Suppressor macrophage treated with lipopolysaccharide for 1 hour (primary cell): ENCODE measurements around the gene KCTD5.
A peak's percentile ranks its signal among the peaks of the same experiment; 100 is the strongest.
"Not testable (repeated sequence)": the region's sequence is repeated elsewhere in the genome, so short reads cannot be mapped to it uniquely, and the experiment has no call there.

Experiments used
- DNase-seq, 3 donors: peaks; one replicate each; pipeline ENCODE4 v3.0.0-alpha.2; 2020 to 2022

KCTD5 gene

GRCh38 chr16:2673066-2673999 lies 9.0 kb upstream of the KCTD5 start:
- DNase-seq = peak; percentile 98 to 100 (median 99)

GRCh38 chr16:2675021-2675420 lies 7.3 kb upstream of the KCTD5 start:
- no peak for DNase-seq

- DNase-seq = peak in 1 of 3 donors; percentile 24
Observed at GRCh38 chr16:2675714-2676113, 6.6 kb upstream of the KCTD5 start.

GRCh38 chr16:2676937-2677336 lies 5.4 kb upstream of the KCTD5 start:
- not testable (repeated sequence) for DNase-seq

- not testable (repeated sequence) for DNase-seq
Observed at GRCh38 chr16:2678206-2678965, 3.9 kb upstream of the KCTD5 start.

- DNase-seq = not testable (repeated sequence)
Observed at GRCh38 chr16:2679902-2680301, 2.4 kb upstream of the KCTD5 start.

GRCh38 chr16:2680360-2680759 lies 2.0 kb upstream of the KCTD5 start:
- DNase-seq = not testable (repeated sequence)

- peak in 1 of 3 donors; percentile 42 for DNase-seq
Observed at GRCh38 chr16:2683041-2683440, 718 bp downstream of the KCTD5 start.

GRCh38 chr16:2686075-2686474 lies 3.8 kb downstream of the KCTD5 start:
- DNase-seq = not testable (repeated sequence)

- peak; percentile 83 to 89 (median 85) for DNase-seq
Observed at GRCh38 chr16:2686912-2687507, 4.7 kb downstream of the KCTD5 start.

GRCh38 chr16:2687531-2688308 lies 5.4 kb downstream of the KCTD5 start:
- no peak for DNase-seq

GRCh38 chr16:2689422-2689821 lies 7.1 kb downstream of the KCTD5 start:
- not testable (repeated sequence) for DNase-seq

- peak; percentile 35 to 53 (median 38) for DNase-seq
Observed at GRCh38 chr16:2689968-2690801, 7.9 kb downstream of the KCTD5 start.

- no peak for DNase-seq
Observed at GRCh38 chr16:2690852-2691251, 8.5 kb downstream of the KCTD5 start.

- no peak for DNase-seq
Observed at GRCh38 chr16:2691491-2692248, 9.3 kb downstream of the KCTD5 start.

GRCh38 chr16:2692251-2692947 lies 10.1 kb downstream of the KCTD5 start:
- no peak for DNase-seq

GRCh38 chr16:2692948-2693651 lies 10.8 kb downstream of the KCTD5 start:
- no peak for DNase-seq

GRCh38 chr16:2696601-2697250 lies 14.4 kb downstream of the KCTD5 start:
- DNase-seq = not testable (repeated sequence)

- DNase-seq = no peak
Observed at GRCh38 chr16:2697401-2697948, 15.2 kb downstream of the KCTD5 start.
